Hair follicle dermal papilla cell (primary cell): Measurements from ENCODE around the gene XPO5. TPM values are rescaled to one million over a fixed set of nuclear protein-coding genes. Genes with fewer than 3 reads are reported as not detected.

ENCODE experiments used
- small RNA-seq: library from RNA; depleted of rRNA; stranded (forward); fragments of <200 nt; gene quantifications from one replicate; pipeline ENCODE3, GENCODE V24; 2012
- total RNA-seq: library from RNA; depleted of rRNA; stranded (reverse); fragments of >200 nt; gene quantifications from 2 replicates; pipeline ENCODE4 v1.2.3, GENCODE V29; 2012

The XPO5 gene
- total RNA-seq = 24.8 and 39.3 TPM in 2 replicates

DNA sequence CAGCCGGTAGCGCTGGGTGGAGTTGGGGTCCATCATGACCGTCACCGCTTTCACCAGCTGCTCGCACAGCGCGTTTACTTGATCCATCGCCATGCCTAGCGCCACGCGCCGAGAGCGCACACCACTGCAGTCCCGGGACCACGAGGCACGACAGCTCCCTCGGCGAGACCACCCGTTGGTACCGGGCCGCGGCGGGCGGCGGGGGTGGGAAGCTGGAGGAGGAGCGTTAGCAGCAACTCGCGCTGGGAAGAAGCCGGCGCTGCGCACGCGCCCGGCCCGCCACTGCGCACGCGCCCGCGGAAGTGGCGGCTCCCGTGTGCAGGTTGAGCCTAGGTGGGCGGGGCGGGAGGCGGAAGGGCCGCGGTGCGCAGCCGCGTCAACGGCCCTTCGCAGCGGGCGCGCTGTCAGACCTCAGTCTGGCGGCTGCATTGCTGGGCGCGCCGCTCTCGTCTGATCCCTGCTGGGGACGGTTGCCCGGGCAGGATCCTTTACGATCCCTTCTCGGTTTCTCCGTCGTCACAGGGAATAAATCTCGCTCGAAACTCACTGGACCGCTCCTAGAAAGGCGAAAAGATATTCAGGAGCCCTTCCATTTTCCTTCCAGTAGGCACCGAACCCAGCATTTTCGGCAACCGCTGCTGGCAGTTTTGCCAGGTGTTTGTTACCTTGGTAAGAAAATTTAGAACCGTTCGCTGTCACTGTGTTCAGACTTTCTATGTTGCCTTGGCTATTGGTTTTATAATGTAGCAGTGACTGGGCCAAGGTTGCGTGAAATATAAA, at the start of gene XPO5, which contains the start of gene POLH:
TSS of gene XPO5 (minus strand) at position 267 of the 780 bp plus-strand sequence. CDS start at position 93, 174 bp downstream.
TSS of gene POLH (plus strand) at position 414 of the 780 bp plus-strand sequence. CDS start 6,135 bp downstream, outside the sequence.

DNA sequence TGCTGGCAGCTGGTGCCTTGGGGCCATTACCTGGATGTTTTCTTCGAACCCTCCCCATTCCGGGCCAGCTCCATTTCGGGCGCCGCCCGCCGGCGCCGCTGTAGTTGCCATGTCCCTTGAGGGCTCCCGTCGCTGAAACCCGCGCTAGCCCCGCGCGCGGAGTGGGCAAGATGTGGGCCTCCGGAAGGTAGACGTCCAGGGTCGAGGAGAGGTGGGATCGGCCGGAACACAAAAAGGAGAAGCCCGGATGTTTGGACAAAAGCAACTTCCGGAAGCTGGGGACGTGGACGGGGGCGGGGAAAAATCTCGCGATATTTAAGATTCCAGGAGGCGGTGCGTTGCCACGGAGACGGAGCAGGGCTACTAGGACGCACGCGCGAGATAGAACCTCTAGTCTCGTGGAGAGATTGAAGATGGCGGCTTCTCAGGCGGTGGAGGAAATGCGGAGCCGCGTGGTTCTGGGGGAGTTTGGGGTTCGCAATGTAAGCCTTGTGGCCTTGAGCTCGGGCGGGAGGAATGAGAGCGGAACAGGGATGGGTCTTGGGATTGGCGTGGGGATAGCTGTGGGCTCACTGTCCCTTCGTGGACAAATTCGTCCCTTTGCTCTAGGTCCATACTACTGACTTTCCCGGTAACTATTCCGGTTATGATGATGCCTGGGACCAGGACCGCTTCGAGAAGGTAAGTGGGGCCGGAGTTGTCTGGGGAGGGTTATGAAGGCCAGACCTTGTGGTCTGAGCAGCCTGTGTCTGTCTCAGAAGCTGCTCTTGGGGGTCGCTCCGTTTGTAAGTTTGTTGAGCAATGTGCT, 58.9 kb downstream of the XPO5 start, which contains the start of the genes POLR1C and YIPF3:
TSS of gene POLR1C (plus strand) at position 393 of the 808 bp plus-strand sequence. CDS start at position 414, 21 bp downstream.
TSS of gene YIPF3 (minus strand) at position 230 of the 808 bp plus-strand sequence. CDS start at position 111, 119 bp downstream.

DNA sequence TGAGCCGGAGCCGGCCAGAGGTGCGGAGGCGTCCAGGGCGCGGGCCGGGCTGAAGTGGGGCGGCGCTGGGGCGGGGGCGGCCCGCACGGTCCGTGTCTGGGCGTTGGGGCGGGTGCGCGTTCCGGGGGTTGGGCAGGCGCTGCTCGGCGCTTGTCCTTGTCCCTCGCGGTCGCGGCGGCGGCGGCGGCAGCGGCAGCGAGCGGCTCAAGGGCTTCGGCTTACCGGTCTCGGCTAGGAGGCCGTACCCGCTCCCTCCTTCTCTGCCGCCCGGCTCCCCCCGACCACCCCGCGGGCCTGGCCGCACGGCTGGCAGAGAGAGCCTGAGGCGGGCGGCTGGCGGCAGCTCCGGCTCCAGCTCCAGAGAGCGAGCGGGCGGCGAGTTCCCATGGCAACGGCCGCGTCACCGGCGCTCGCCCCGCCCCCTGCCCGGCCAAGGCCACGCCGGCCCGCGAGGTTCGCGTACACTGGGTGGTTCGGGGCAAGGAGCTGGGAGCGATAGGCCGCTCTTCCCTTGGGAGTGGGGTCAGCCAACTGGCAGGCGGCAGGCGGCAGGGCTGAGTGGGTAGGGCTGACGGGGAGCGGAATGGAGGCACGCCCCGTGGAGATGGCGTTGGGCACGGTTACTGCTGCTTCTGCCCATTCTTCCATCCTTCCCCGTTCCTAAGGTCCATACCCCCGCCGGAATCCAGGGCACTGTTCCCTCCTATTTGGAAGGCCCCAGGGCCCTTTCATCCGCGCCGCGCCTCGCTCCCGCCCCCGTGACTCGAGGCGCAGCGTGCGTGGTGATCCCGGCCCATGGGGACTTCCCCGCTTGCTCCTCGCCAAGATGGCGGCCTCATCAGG, 65.6 kb downstream of the XPO5 start, which contains the start of gene LRRC73:
TSS of gene LRRC73 (minus strand) at position 363 of the 843 bp plus-strand sequence. CDS start 561 bp downstream, outside the sequence.

DNA sequence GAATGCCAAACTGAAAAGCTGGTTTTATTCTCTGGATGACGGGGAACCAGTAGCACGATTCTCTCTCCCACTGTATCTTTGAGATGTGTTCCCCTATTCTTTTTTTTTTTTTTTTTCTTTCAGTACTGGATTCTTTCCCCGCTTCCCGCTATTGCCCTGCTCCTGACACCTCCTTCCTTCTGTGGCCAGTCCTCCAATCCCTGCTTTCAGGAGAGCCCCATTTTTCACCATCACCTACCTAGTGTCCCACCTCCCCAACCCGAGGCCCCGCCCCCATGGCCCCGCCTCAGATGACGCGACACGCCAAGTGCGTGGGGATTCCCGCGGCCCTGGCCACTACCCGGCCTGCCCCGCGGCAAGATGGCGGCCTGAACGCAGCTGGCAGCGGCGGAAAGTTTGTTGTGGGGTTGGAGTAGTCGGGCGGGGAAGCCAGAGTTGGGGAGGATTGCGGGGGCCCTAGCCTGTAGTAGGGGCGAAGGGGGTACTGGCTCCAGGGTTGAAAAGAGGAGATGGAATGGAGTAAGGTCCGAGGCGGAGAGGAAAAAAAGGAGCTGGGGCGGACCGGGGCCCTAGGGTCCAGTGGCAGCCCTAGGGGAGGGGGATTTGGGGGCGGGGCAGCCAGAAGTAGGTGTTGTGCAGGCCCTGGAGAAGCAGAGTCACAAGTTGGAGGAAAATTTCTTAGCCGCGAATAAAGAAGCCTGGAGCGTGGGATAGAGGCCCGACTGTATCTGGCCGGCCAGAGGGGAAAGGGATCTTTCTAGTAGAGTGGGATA, 98.4 kb downstream of the XPO5 start, which contains the start of gene TJAP1:
TSS of gene TJAP1 (plus strand) at position 336 of the 773 bp plus-strand sequence. CDS start 21,432 bp downstream, outside the sequence.

Small RNAs within 50 kb of the gene (small RNA-seq; reads per million reads assigned to genes)
- not detected for gene RF00426
- gene RNU6-1113P = not detected

Other genes with a start within 250 kb of the XPO5 start
- gene ZNF318, start 206.4 kb downstream of the XPO5 start, total RNA-seq = 16.4 and 17.4 TPM in 2 replicates
- 22.2 and 23.2 TPM in 2 replicates for gene ABCC10, start 148.5 kb downstream of the XPO5 start, total RNA-seq
- gene DLK2, start 120.5 kb downstream of the XPO5 start, total RNA-seq = 0.16 TPM in 1 of 2 replicates, not detected in the other
- gene TJAP1, start 98.5 kb downstream of the XPO5 start, total RNA-seq = 18.8 and 20.0 TPM in 2 replicates
- gene LRRC73, start 65.7 kb downstream of the XPO5 start, total RNA-seq = 0.16 and 0.61 TPM in 2 replicates
- 102 and 128 TPM in 2 replicates for gene YIPF3, start 59.1 kb downstream of the XPO5 start, total RNA-seq
- 24.8 and 26.9 TPM in 2 replicates for gene POLR1C, start 58.9 kb downstream of the XPO5 start, total RNA-seq
- 30.7 and 32.8 TPM in 2 replicates for gene POLH, start 147 bp upstream of the XPO5 start, total RNA-seq
- gene GTPBP2, start 53.2 kb upstream of the XPO5 start, total RNA-seq = 55.0 and 66.4 TPM in 2 replicates
- gene MAD2L1BP, start 59.8 kb upstream of the XPO5 start, total RNA-seq = 20.6 and 26.9 TPM in 2 replicates
- gene RSPH9, start 69.0 kb upstream of the XPO5 start, total RNA-seq = 1.3 and 1.6 TPM in 2 replicates
- 30.2 and 35.0 TPM in 2 replicates for gene MRPS18A, start 111.8 kb upstream of the XPO5 start, total RNA-seq
- gene VEGFA, start 194.2 kb upstream of the XPO5 start, total RNA-seq = 261 and 384 TPM in 2 replicates